MM.1S (cell line): Measurements from ENCODE around the gene AP1S2.

ENCODE experiments used
- DNase-seq: peaks from one replicate; pipeline ENCODE4 v3.0.0-alpha.2; 2015
- H2AFZ ChIP-seq: fragments of 300-600 bp; sonication (generic); 2 replicates; pipeline ENCODE4 v1.6.0; 2016; ENCODE audit warnings: antibody characterized with exemption, low read length
- H3F3A ChIP-seq: fragments of 300-600 bp; sonication (generic); 2 replicates; pipeline ENCODE4 v1.6.1; 2016; ENCODE audit warnings: mild to moderate bottlenecking, antibody characterized with exemption, low read length, moderate library complexity, mixed read lengths; ENCODE audit not compliant: insufficient read depth
- H3K27ac ChIP-seq: fragments of 300-600 bp; sonication (generic); 2 replicates; pipeline ENCODE4 v1.5.1; 2016; ENCODE audit warnings: mild to moderate bottlenecking, low read length
- H3K27me3 ChIP-seq: fragments of 300-600 bp; sonication (generic); replicated peaks from 2 replicates; pipeline ENCODE4 v1.6.0; 2016; ENCODE audit warnings: low read length; ENCODE audit not compliant: insufficient read depth
- H3K36me3 ChIP-seq: fragments of 300-600 bp; sonication (generic); replicated peaks from 2 replicates; pipeline ENCODE4 v1.6.1; 2016; ENCODE audit warnings: mild to moderate bottlenecking, low read length, mixed read lengths; ENCODE audit not compliant: insufficient read depth
- H3K4me1 ChIP-seq: fragments of 300-600 bp; sonication (generic); 2 replicates; pipeline ENCODE4 v1.6.1; 2016; ENCODE audit warnings: low read length, mixed read lengths
- H3K4me2 ChIP-seq: fragments of 300-600 bp; sonication (generic); 2 replicates; pipeline ENCODE4 v1.6.0; 2016; ENCODE audit warnings: low read depth, low read length
- H3K4me3 ChIP-seq: fragments of 300-600 bp; sonication (generic); 2 replicates; pipeline ENCODE4 v1.5.1; 2016; ENCODE audit warnings: low read length, mixed read lengths
- H3K79me2 ChIP-seq: fragments of 300-600 bp; sonication (generic); 2 replicates; pipeline ENCODE4 v1.6.1; 2016; ENCODE audit warnings: mixed run types, low read length, mixed read lengths
- H3K9ac ChIP-seq: fragments of 300-600 bp; sonication (generic); 2 replicates; pipeline ENCODE4 v1.6.1; 2016; ENCODE audit warnings: low read length, mixed read lengths
- H3K9me2 ChIP-seq: fragments of 300-600 bp; sonication (generic); replicated peaks from 2 replicates; pipeline ENCODE4 v1.6.1; 2016; ENCODE audit warnings: mild to moderate bottlenecking, low read length, mixed read lengths; ENCODE audit not compliant: insufficient read depth
- H3K9me3 ChIP-seq: fragments of 300-600 bp; sonication (generic); replicated peaks from 2 replicates; pipeline ENCODE4 v1.6.1; 2016; ENCODE audit warnings: mild to moderate bottlenecking, low read length, mixed read lengths; ENCODE audit not compliant: insufficient read depth
- H4K20me1 ChIP-seq: fragments of 300-600 bp; sonication (generic); 2 replicates; pipeline ENCODE4 v1.6.1; 2016; ENCODE audit warnings: mild to moderate bottlenecking, low read length, moderate library complexity, mixed read lengths; ENCODE audit not compliant: insufficient read depth
- CTCF ChIP-seq: fragments of 300-600 bp; sonication (generic); IDR thresholded peaks from 2 replicates; pipeline ENCODE4 v1.5.1; 2016; ENCODE audit warnings: antibody characterized with exemption, low read length, mixed read lengths
- EZH2 ChIP-seq: fragments of 300-600 bp; sonication (generic); optimal IDR thresholded peaks from 2 replicates; pipeline ENCODE3; 2017; ENCODE audit warnings: low read depth, mild to moderate bottlenecking, antibody characterized with exemption, low read length, mixed read lengths
- EZH2phosphoT487 ChIP-seq: fragments of 300-600 bp; sonication (generic); IDR thresholded peaks from 2 replicates; pipeline ENCODE4 v1.6.1; 2018; ENCODE audit warnings: antibody characterized with exemption, low read length

Gene AP1S2

GRCh38 chrX:15856222-15856587, 1.6 kb upstream of the AP1S2 start:
- no peak for DNase-seq
- Histone ChIP-seq H3K27ac (peak overlapping the region; percentile 99), H4K20me1 (no peaks in the 10 kb centered on the region), H3K9ac (peak overlapping the region; percentile 91; the same call in 1 of the 2 replicates), H3K9me2 (no peaks in the 10 kb centered on the region), H3K36me3 (no peaks in the 10 kb centered on the region), H3F3A (peaks cover 20% of the 10 kb centered on the region), H3K4me1 (peaks cover 16% of the 10 kb centered on the region; the same call in 1 of the 2 replicates), H3K4me3 (peak overlapping the region; percentile 79), H3K4me2 (peak overlapping the region; percentile 80), H3K79me2 (peaks cover 20% of the 10 kb centered on the region), H2AFZ (peak overlapping the region; percentile 72), H3K27me3 (no peaks in the 10 kb centered on the region), H3K9me3 (no peaks in the 10 kb centered on the region)
- no peak for TF ChIP-seq CTCF
- no peak for TF ChIP-seq EZH2phosphoT487
- TF ChIP-seq EZH2, result no peak

GRCh38 chrX:15855568-15856221, 1.1 kb upstream of the AP1S2 start:
- Histone ChIP-seq H2AFZ (peak overlapping the region; percentile 40), H3K4me3 (peak overlapping the region; percentile 79), H3K9me2 (no peaks in the 10 kb centered on the region), H3K4me1 (peaks cover 16% of the 10 kb centered on the region; the same call in 1 of the 2 replicates), H3K36me3 (no peaks in the 10 kb centered on the region), H3F3A (peaks cover 20% of the 10 kb centered on the region), H3K9me3 (no peaks in the 10 kb centered on the region), H3K27me3 (no peaks in the 10 kb centered on the region), H3K9ac (peak overlapping the region; percentile 91), H3K4me2 (peak overlapping the region; percentile 80), H3K79me2 (peaks cover 22% of the 10 kb centered on the region), H4K20me1 (no peaks in the 10 kb centered on the region), H3K27ac (peak overlapping the region; percentile 99)
- TF ChIP-seq CTCF (no peak), EZH2 (no peak)
- DNase-seq, result peak; percentile 20

- Histone ChIP-seq H3K4me2 (peak overlapping the region; percentile 76), H3K36me3 (no peaks in the 10 kb centered on the region), H3K27me3 (no peaks in the 10 kb centered on the region), H3K9me2 (no peaks in the 10 kb centered on the region), H3K79me2 (peaks cover 36% of the 10 kb centered on the region), H3K4me1 (peaks cover 25% of the 10 kb centered on the region), H2AFZ (peak overlapping the region; percentile 35; the same call in 1 of the 2 replicates), H3K27ac (peak overlapping the region; percentile 42; the same call in 1 of the 2 replicates), H3K9ac (peak overlapping the region; percentile 63), H3K4me3 (peak overlapping the region; percentile 83), H3K9me3 (no peaks in the 10 kb centered on the region), H3F3A (peaks cover 20% of the 10 kb centered on the region), H4K20me1 (no peaks in the 10 kb centered on the region)
- no peak for TF ChIP-seq EZH2phosphoT487
- TF ChIP-seq EZH2, result no peak
- peak; percentile 43 for TF ChIP-seq CTCF
- peak; percentile 35 for DNase-seq
Measured at GRCh38 chrX:15854080-15854655, 445 bp downstream of the AP1S2 start.
